SK-N-MC (cell line): Measurements from ENCODE around the gene IRF3.
"Not testable (repeated sequence)": the region's sequence is repeated elsewhere in the genome, so short reads cannot be mapped to it uniquely, and the experiment has no call there.

Experiments used
- DNase-seq: peaks from one replicate; pipeline ENCODE4 v3.0.0-alpha.2; 2011; ENCODE audit warnings: low read depth, low spot score
- H3K27ac ChIP-seq: fragments of 200-600 bp; sonication (generic); 2 replicates; pipeline ENCODE4 v1.5.1; 2016; ENCODE audit warnings: mixed run types
- H3K36me3 ChIP-seq: fragments of 200-600 bp; sonication (generic); 2 replicates; pipeline ENCODE4 v1.6.1; 2017; ENCODE audit warnings: antibody characterized with exemption, low read length, mixed read lengths; ENCODE audit not compliant: insufficient read depth
- H3K4me3 ChIP-seq: fragments of 200-600 bp; sonication (generic); 2 replicates; pipeline ENCODE4 v1.5.1; 2016
- H3K9ac ChIP-seq: fragments of 200-600 bp; sonication (generic); 2 replicates; pipeline ENCODE4 v1.8.0; 2017; ENCODE audit warnings: mixed run types, mixed read lengths; ENCODE audit not compliant: insufficient read length
- H3K9me3 ChIP-seq: fragments of 200-600 bp; sonication (generic); 2 replicates; pipeline ENCODE4 v1.6.1; 2017; ENCODE audit warnings: low read depth, mild to moderate bottlenecking, antibody characterized with exemption, low read length, moderate library complexity, mixed read lengths
- EZH2 ChIP-seq: fragments of 200-600 bp; sonication (generic); IDR thresholded peaks from one replicate; pipeline ENCODE4 v1.6.1; 2017; ENCODE audit warnings: antibody characterized with exemption
- FOXP2 ChIP-seq: optimal IDR thresholded peaks from 2 replicates; pipeline ENCODE3; 2011; ENCODE audit warnings: mild to moderate bottlenecking, moderate library complexity; ENCODE audit not compliant: insufficient read depth; ENCODE audit errors: extremely low read length, control extremely low read depth
- POLR2AphosphoS5 ChIP-seq: IDR thresholded peaks from 2 replicates; pipeline ENCODE4 v1.6.1; 2012; ENCODE audit warnings: mild to moderate bottlenecking, low read depth, low read length, borderline replicate concordance

Gene IRF3

GRCh38 chr19:49631014-49631588 lies 34.6 kb downstream of the IRF3 start:
- peak; percentile 16; the same call in 1 of the 2 replicates for TF ChIP-seq POLR2AphosphoS5
- no peak for TF ChIP-seq FOXP2
- no peak overlapping the region for H3K9ac ChIP-seq
- no peak overlapping the region for H3K4me3 ChIP-seq
- DNase-seq = no peak
- peaks cover 10% of the 10 kb centered on the region; the same call in 1 of the 2 replicates for H3K36me3 ChIP-seq
- no peaks in the 10 kb centered on the region for H3K9me3 ChIP-seq
- peak overlapping the region; percentile 67 for H3K27ac ChIP-seq

- Histone ChIP-seq H3K9me3 (no peaks in the 10 kb centered on the region), H3K27ac (no peak overlapping the region), H3K9ac (no peak overlapping the region), H3K4me3 (no peak overlapping the region), H3K36me3 (peaks cover 19% of the 10 kb centered on the region; the same call in 1 of the 2 replicates)
- no peak for DNase-seq
- TF ChIP-seq FOXP2 = no peak
- TF ChIP-seq POLR2AphosphoS5 = no peak
- no peak for TF ChIP-seq EZH2
These were observed 36.0 kb downstream of the IRF3 start for GRCh38 chr19:49629659-49630058.

GRCh38 chr19:49626226-49626625 lies 39.4 kb downstream of the IRF3 start:
- peaks cover 30% of the 10 kb centered on the region; the same call in 1 of the 2 replicates for H3K36me3 ChIP-seq
- H3K4me3 ChIP-seq = no peak overlapping the region
- DNase-seq = no peak
- no peak overlapping the region for H3K27ac ChIP-seq
- TF ChIP-seq EZH2 (no peak), FOXP2 (no peak), POLR2AphosphoS5 (no peak)
- no peaks in the 10 kb centered on the region for H3K9me3 ChIP-seq
- H3K9ac ChIP-seq = no peak overlapping the region

GRCh38 chr19:49624967-49625910 lies 40.4 kb downstream of the IRF3 start:
- H3K27ac ChIP-seq = no peak overlapping the region
- no peak overlapping the region for H3K9ac ChIP-seq
- H3K4me3 ChIP-seq = no peak overlapping the region
- peaks cover 32% of the 10 kb centered on the region; the same call in 1 of the 2 replicates for H3K36me3 ChIP-seq
- TF ChIP-seq FOXP2 = no peak
- no peak for TF ChIP-seq EZH2
- no peak for TF ChIP-seq POLR2AphosphoS5
- DNase-seq = no peak
- H3K9me3 ChIP-seq = no peaks in the 10 kb centered on the region

- not testable (repeated sequence) for H3K9ac ChIP-seq, DNase-seq
- peaks cover 74% of the 10 kb centered on the region for H3K36me3 ChIP-seq
These were observed 47.8 kb downstream of the IRF3 start for GRCh38 chr19:49617860-49618259.

GRCh38 chr19:49616945-49617344 lies 48.7 kb downstream of the IRF3 start:
- Histone ChIP-seq H3K9ac (no peak overlapping the region), H3K27ac (no peak overlapping the region), H3K9me3 (no peaks in the 10 kb centered on the region), H3K36me3 (peaks cover 75% of the 10 kb centered on the region), H3K4me3 (no peak overlapping the region)
- TF ChIP-seq EZH2 (no peak), FOXP2 (no peak), POLR2AphosphoS5 (no peak)
- DNase-seq = no peak

More at GRCh38 chr19:49617860-49618259, 47.8 kb downstream of the IRF3 start:
- H3K9me3 ChIP-seq, H3K27ac ChIP-seq, H3K4me3 ChIP-seq: not testable (repeated sequence)

- no peak for TF ChIP-seq POLR2AphosphoS5
- DNase-seq = no peak
- no peak overlapping the region for H3K27ac ChIP-seq
- no peak overlapping the region for H3K9ac ChIP-seq
- H3K4me3 ChIP-seq = no peak overlapping the region
- no peaks in the 10 kb centered on the region for H3K9me3 ChIP-seq
- peaks cover 71% of the 10 kb centered on the region for H3K36me3 ChIP-seq
These were observed 49.1 kb downstream of the IRF3 start for GRCh38 chr19:49616532-49616931.

GRCh38 chr19:49615861-49616260 lies 49.8 kb downstream of the IRF3 start:
- H3K4me3 ChIP-seq = no peak overlapping the region
- H3K27ac ChIP-seq = no peak overlapping the region
- peaks cover 68% of the 10 kb centered on the region for H3K36me3 ChIP-seq
- no peak for TF ChIP-seq FOXP2
- no peak for TF ChIP-seq POLR2AphosphoS5
- H3K9ac ChIP-seq = no peak overlapping the region
- DNase-seq = no peak
- no peaks in the 10 kb centered on the region for H3K9me3 ChIP-seq
